NCI-H2196 (cell line): Measurements from ENCODE around the gene NNMT.

Source experiments
- DNase-seq: peaks from one replicate; lab custom pipeline; 2025; ENCODE audit not compliant: unreplicated experiment; lab: John Stamatoyannopoulos, UW

The NNMT gene

GRCh38 chr11:114344494-114344893 lies 48.3 kb downstream of the NNMT start:
- no peak for DNase-seq

- DNase-seq, result no peak
These were observed 49.5 kb downstream of the NNMT start for GRCh38 chr11:114345575-114346222.

GRCh38 chr11:114346709-114347141 lies 50.5 kb downstream of the NNMT start:
- no peak for DNase-seq

- DNase-seq, result peak; percentile 26
These were observed 52.3 kb downstream of the NNMT start for GRCh38 chr11:114348200-114349191.

- DNase-seq, result no peak
These were observed 53.8 kb downstream of the NNMT start for GRCh38 chr11:114350022-114350421.

GRCh38 chr11:114353443-114353842 lies 57.2 kb downstream of the NNMT start:
- no peak for DNase-seq

GRCh38 chr11:114354076-114354475 lies 57.9 kb downstream of the NNMT start:
- DNase-seq, result no peak

GRCh38 chr11:114358716-114359115 lies 62.5 kb downstream of the NNMT start:
- DNase-seq, result peak; percentile 14

GRCh38 chr11:114359342-114359741 lies 63.1 kb downstream of the NNMT start:
- DNase-seq, result no peak

- no peak for DNase-seq
These were observed 66.1 kb downstream of the NNMT start for GRCh38 chr11:114362326-114362725.

GRCh38 chr11:114362958-114363357 lies 66.8 kb downstream of the NNMT start:
- DNase-seq, result no peak
